ENCODE measurements around the gene ZEB1.

DNA sequence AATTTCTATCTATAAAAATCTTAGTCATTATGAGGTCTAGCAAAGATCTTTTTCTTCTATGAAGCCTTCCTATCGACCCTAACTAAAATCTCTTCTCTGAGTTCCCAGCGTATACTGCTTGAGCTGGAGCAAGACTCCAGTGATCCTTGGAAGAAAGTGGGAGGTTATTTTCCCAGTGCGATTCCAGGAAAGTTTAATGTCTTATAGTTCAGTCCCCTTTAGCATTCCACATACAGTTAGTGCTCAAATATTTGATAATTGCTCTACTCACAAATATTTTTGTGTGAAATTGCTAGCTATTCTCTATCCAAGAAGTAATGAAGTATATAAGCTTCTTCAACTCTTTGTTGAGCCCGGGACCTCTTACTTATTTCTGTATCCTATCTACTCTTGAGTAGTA, 47.7 kb downstream of the ZEB1 start:
- TF ChIP-seq, protein P1, sequence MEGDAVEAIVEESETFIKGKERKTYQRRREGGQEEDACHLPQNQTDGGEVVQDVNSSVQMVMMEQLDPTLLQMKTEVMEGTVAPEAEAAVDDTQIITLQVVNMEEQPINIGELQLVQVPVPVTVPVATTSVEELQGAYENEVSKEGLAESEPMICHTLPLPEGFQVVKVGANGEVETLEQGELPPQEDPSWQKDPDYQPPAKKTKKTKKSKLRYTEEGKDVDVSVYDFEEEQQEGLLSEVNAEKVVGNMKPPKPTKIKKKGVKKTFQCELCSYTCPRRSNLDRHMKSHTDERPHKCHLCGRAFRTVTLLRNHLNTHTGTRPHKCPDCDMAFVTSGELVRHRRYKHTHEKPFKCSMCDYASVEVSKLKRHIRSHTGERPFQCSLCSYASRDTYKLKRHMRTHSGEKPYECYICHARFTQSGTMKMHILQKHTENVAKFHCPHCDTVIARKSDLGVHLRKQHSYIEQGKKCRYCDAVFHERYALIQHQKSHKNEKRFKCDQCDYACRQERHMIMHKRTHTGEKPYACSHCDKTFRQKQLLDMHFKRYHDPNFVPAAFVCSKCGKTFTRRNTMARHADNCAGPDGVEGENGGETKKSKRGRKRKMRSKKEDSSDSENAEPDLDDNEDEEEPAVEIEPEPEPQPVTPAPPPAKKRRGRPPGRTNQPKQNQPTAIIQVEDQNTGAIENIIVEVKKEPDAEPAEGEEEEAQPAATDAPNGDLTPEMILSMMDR (IDR thresholded peaks at IDR 0.05): no peak
- no peak for TF ChIP-seq POLR2AphosphoS5 (IDR thresholded peaks at IDR 0.05)
- TF ChIP-seq POLR2A (IDR thresholded peaks at IDR 0.05): no peak

Measured in prostate gland (tissue), 2 donors.